SK-N-DZ (cell line): ENCODE results near the gene ZNF281. TPM values are rescaled to one million over a fixed set of nuclear protein-coding genes. Genes with fewer than 3 reads are reported as not detected.
"Not testable (repeated sequence)": the region's sequence is repeated elsewhere in the genome, so short reads cannot be mapped to it uniquely, and the experiment has no call there.

Source experiments
- DNase-seq: peaks from one replicate; pipeline ENCODE4 v3.0.0-alpha.2; 2015; ENCODE audit warnings: low spot score
- polyA plus RNA-seq, 2 experiments: library from polyadenylated mRNA; depleted of rRNA; stranded (reverse); fragments of >200 nt; gene quantifications; 2 replicates each; pipeline ENCODE4 v1.2.3, GENCODE V29; 2014

The ZNF281 gene
- 14.8 and 15.3 TPM in 2 replicates for polyA plus RNA-seq (2014; cell fraction: cytosol; rRNA removed)
- 12.2 and 13.3 TPM in 2 replicates for polyA plus RNA-seq (2014; cell fraction: nucleus; rRNA removed)

- DNase-seq = peak; percentile 94
Measured at GRCh38 chr1:200409761-200410565, at the start of gene ZNF281. Gene ZNF281 (minus strand): TSS chr1:200410036. CDS start chr1:200409705, 331 bp downstream.

- DNase-seq = no peak
Measured at GRCh38 chr1:200458780-200459179, 48.9 kb upstream of the ZNF281 start.

- DNase-seq = no peak
Measured at GRCh38 chr1:200457810-200458209, 48.0 kb upstream of the ZNF281 start.

GRCh38 chr1:200454425-200454824 is 44.6 kb upstream of the ZNF281 start:
- peak; percentile 53 for DNase-seq

GRCh38 chr1:200453553-200453905 is 43.7 kb upstream of the ZNF281 start:
- DNase-seq = no peak

GRCh38 chr1:200452850-200453552 is 43.2 kb upstream of the ZNF281 start:
- no peak for DNase-seq

GRCh38 chr1:200448034-200448762 is 38.4 kb upstream of the ZNF281 start:
- DNase-seq = no peak

DNA sequence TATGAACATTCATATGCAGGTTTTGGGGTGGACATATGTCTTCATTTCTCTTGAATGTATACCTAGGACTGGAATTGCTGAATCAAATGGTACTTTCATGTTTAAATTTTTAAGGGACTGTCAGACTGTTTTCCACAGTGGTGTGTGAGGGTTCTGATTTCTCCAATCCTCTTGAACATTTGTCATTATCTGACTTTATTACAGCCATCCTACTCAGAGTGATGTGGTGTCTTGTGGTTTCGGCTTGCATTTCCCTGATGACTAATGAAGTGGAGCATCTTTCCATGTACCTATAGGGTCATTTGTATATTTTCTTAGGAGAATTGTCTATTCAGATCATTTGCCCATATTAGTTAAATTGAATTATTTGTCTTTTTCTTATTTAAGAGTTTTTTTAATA is 35.4 kb upstream of the ZNF281 start:
- DNase-seq = no peak

DNA sequence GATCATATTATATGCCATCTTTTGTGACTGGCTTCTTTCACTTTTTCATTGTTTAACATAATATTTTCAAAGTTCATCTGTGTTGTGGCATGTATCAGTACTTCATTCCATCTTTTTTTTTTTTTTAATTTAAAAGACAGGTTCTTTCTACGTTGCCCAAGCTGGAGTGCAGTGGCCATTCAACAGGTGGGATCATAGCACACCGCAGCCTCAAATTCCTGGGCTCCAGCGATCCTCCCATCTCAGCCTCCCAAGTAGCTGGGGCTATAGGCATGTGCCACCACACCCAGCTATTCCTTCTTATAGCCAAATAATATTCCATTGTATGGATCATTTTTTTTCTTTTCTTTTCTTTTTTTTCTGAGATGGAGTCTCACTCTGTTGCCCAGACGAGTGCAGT is 34.6 kb upstream of the ZNF281 start:
- no peak for DNase-seq

DNA sequence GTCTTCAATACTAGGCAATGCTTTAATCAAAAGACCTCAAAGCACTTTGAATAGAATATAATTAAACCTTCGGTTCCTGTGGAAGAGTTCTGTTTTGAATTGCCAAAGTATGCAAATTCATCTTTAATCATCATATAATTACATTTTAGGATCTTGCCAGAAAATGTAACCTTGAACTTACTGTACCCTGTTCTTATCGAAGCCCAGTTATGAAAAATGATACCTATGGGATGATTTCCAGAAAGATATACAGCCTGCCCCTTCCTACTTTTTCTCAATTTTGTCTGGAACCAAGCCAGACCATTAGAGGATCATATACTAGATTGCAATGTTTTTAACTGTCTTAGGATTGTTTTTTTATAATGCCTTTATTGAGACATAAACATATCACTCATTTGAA is 34.0 kb upstream of the ZNF281 start:
- DNase-seq = no peak

GRCh38 chr1:200442537-200443156 is 32.8 kb upstream of the ZNF281 start:
- DNase-seq = no peak

DNA sequence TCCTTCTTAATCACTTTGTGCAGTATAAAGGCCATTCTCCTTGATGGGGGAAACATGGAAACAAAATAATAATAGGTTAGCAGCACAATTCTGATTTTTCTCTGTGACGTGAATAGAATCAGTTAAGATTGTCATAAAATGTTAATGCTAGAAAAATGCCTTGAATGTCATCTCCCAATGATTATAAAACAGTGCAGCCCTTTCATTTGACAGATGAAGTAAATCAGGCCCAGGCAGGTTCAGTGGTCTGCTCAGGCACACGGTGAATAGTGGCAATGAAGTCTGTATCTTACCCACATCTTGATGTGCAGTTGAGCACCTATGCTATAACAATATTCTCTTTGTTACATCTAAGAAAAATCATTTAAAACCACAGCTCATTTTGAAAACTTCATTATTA is 32.2 kb upstream of the ZNF281 start:
- no peak for DNase-seq

GRCh38 chr1:200438911-200439310 is 29.1 kb upstream of the ZNF281 start:
- no peak for DNase-seq

DNA sequence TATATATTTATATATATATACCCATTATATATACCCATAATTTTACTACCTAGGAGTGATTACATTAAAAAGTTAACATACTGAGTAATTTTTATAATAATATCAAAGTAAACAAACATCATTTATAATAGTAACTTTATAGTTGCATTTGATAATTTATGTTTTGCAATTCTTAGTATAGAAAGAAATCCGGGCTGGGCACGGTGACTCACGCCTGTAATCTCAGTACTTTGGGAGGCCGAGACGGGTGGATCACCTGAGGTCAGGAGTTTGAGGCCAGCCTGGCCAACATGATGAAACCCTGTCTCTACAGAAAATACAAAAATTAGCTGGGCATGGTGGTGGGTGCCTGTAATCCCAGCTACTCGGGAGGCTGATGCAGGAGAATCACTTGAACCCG is 28.6 kb upstream of the ZNF281 start:
- not testable (repeated sequence) for DNase-seq

- no peak for DNase-seq
Measured at GRCh38 chr1:200437556-200438203, 27.8 kb upstream of the ZNF281 start.

- no peak for DNase-seq
Measured at GRCh38 chr1:200437088-200437487, 27.3 kb upstream of the ZNF281 start.

- DNase-seq = no peak
Measured at GRCh38 chr1:200436436-200436835, 26.6 kb upstream of the ZNF281 start.

- no peak for DNase-seq
Measured at GRCh38 chr1:200435200-200435780, 25.5 kb upstream of the ZNF281 start.

GRCh38 chr1:200433586-200433985 is 23.8 kb upstream of the ZNF281 start:
- no peak for DNase-seq

- DNase-seq = no peak
Measured at GRCh38 chr1:200432586-200432985, 22.8 kb upstream of the ZNF281 start.

GRCh38 chr1:200429221-200429751 is 19.4 kb upstream of the ZNF281 start:
- DNase-seq = no peak
